ENCODE results near the gene NKAPD1.
"Not testable (repeated sequence)": the region's sequence is repeated elsewhere in the genome, so short reads cannot be mapped to it uniquely, and the experiment has no call there.

The NKAPD1 gene

DNA sequence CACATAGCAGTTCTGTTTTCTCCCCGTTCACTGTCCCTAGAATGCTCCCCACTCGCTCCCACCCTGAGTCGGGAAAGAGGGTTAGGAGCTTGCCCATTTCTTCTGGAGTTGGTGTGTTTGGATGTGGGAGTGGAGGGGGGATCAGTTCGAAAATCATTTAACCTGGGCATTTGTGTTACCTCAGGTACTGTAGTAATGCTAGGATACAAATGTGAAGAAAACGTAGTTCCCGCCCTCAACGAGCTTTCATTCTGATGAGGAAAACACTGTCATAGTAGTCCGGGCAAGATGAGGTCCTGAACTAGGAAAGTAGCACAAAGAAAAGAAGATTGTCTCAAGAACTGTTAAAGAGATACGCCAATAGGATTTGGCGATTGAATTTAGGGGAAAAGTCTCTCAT lies 13.1 kb downstream of the NKAPD1 start:
- DNase-seq = no peak

DNA sequence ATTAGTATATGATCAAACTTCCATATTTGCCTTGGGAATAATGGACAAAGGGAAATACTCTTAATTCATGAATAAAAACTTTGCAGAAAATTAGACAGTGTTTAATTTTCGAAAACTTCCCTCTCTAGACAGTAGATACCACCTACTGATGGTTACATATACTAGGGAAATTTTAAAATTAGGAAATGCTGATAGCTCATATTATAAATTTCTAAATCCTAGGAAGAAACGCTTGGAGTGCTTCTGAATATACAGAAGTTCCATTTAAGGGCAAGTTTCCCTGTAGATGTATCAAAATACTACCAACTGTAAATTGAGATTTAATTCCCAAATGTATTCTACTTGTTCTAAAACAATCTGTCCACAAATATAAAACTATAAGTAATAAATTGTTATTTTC lies 21.2 kb downstream of the NKAPD1 start:
- DNase-seq = not testable (repeated sequence)

GRCh38 chr11:112096194-112096593 lies 22.1 kb downstream of the NKAPD1 start:
- no peak for DNase-seq

- no peak for DNase-seq
Observed at GRCh38 chr11:112097734-112098528, 23.8 kb downstream of the NKAPD1 start.

DNA sequence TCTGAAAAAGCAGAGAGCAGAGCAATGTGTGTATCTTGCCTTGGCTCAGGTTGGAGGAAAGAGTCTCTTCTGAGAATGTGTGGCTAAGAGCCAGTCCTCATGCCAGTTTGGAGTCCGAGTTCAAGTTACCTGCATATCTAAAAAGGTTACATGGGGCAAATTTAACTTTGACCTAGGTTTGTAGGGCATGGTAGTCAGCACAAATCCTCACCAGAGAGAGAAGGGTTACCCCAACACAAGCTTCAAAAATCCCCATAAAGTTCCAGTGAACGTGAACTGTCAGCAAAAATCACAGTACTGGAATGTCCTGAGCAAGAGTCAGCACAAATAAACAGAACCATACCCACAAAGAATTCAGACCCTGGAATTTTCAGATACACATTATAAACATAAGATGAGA lies 26.4 kb downstream of the NKAPD1 start:
- no peak for DNase-seq

- DNase-seq = no peak
Observed at GRCh38 chr11:112103446-112103845, 29.3 kb downstream of the NKAPD1 start.

GRCh38 chr11:112106070-112106469 lies 32.0 kb downstream of the NKAPD1 start:
- no peak for DNase-seq

- DNase-seq = peak; percentile 14
Observed at GRCh38 chr11:112113539-112114457, 39.7 kb downstream of the NKAPD1 start.

GRCh38 chr11:112114460-112114859 lies 40.4 kb downstream of the NKAPD1 start:
- DNase-seq = no peak

DNA sequence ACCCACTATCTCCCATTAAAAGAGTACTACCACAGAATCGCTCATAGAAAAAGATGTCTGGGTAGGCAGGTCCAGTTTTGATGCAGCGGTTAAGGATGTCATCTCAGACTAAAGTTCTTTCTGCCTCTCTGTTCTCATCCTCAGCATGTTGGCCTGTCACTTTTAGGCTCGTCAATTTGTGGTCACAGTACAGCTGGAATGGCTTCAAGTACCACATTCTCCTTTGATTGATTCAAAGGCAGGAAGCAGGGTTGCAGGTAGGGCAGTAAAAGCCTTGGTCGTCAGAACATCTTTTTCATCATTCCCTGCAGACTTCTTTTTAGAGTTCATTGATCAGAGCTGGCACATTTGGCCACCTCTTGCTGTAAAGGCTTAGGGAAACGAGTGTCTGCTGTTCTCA lies 41.3 kb downstream of the NKAPD1 start:
- DNase-seq = no peak

- no peak for DNase-seq
Observed at GRCh38 chr11:112118176-112118575, 44.1 kb downstream of the NKAPD1 start.

DNA sequence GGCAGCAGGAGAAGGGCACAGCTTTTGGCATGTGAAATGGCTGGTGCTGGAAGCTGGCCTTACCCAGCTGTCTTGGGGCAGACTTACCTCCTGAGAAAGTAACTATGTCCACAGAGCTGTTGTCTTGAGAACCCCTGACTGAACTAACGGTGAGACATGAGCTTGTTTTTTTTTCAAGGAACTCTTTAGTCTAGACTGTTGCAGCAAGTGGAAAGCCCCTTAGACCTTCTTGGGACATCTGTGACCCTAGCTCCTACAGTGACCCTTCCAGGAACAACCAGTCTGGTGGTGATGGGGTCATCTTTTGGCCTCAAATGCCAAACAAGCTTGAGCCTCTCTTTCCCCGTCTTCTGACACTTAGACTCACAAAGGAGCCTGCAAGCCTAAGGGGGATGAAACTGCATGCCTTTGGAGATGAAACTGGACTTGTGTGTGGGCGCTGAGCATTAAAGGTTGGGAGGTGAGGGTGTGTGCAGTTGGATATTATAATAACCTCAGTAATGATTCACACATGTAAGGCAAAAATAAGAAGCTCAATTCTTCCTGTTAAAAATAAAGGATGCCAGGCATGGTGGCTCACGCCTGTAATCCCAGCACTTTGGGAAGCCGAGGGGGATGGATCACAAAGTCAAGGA lies 48.0 kb downstream of the NKAPD1 start:
- DNase-seq = no peak

DNA sequence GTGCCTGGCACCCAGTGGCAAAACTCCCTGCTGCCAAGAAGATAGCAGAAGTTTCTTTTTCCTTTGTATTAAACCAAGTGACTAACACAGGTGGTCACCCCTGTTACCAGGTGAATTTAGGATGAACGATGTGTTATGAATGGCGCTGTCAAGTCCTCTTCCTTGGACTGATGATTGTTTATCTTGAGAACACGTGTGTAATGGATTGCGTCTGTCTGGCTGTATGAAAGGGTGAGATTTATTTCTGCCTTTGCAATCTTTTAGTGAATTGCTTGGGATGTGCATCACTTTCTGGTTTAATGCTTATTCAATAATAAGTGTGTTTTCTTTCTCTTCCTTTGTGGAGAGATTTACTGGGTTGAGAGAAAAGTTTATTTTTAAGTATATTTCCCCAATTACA lies 49.0 kb downstream of the NKAPD1 start:
- no peak for DNase-seq

DNA sequence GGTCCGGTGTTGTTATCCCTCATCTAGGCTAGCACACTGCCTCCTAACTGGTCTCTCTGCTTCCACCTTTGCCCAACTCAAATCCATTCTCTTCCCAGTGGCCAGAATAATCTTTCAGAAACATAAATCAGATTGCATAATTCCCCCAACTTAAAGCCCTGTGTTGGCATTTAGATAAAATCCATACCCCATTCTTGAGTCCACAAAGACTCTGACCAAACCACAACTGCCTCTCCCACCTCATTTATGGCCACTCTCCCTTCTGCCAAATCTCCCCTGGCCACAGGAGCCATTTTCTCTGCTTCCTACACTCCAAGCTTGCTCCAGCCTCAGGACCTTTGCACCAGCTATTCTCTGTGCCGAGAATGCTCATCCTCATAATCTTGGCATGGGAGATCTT lies 53.0 kb downstream of the NKAPD1 start:
- no peak for DNase-seq

DNA sequence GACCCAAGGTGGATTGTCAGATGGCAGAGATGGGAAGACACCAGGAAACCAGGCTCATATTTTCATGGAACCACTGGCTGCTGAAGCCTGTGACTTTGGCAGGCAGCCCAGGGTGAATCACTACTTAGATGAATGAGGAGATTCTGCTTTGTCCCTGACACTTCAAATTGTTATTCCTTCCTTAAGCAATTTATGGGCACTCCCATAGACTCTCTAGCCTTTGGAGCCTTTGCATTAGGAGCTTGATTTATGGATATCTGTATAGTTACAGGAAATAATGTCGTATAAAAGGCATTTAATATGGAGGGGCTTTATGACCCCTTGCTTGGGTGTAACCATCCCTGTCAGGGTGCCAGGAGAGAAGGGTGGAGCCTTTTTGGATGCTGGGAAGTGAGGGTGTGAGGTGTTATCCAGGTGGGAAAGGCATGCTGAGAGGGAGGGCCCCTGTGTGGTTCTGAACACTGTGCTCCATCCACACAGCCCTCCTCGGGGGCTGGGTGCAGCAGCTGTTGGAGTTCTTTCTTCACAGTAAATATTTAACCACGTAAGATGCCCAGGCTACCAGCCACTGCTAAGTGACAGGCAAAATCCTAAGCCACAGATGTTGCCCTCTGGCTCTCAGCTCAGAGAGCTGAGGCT lies 54.5 kb downstream of the NKAPD1 start:
- DNase-seq = peak; percentile 4

DNA sequence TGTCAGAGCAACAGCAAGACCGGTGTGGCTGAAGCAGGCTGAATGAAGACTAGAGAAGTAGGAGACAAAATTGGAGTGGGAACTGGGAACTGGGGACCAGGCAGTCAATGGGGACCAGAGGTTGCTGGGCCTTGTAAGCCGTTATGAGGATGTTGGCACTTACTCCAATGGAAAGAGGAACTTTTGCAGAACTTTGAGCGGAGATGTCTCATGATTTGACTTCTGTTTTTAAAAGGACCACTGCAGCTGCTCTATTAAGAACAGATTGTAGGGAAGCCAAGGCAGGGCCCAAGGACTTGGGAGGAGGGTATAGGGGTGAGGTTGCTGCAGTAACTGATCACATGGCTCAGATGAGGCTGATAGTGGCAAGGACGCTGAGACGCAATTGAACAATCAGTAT lies 55.6 kb downstream of the NKAPD1 start:
- DNase-seq = no peak

GRCh38 chr11:112132737-112133136 lies 58.6 kb downstream of the NKAPD1 start:
- no peak for DNase-seq

- DNase-seq = no peak
Observed at GRCh38 chr11:112134473-112134872, 60.4 kb downstream of the NKAPD1 start.

Data from NCI-H748 treated with DMSO at 0.1 percent for 48 hours (cell line).